K562 (cell line): Measurements from ENCODE around the gene DLGAP1. TPM values are rescaled to one million over a fixed set of nuclear protein-coding genes. Genes with fewer than 3 reads are reported as not detected.
A peak's percentile ranks its signal among the peaks of the same experiment; 100 is the strongest.

Source experiments
- ARID3B ChIP-seq: fragments of 250-450 bp; sonication (Bioruptor Pico); IDR thresholded peaks from 2 replicates; pipeline ENCODE4 v1.4.0; 2020; ENCODE audit warnings: borderline replicate concordance
- ATF4 ChIP-seq: fragments of 450-650 bp; formaldehyde crosslinking; IDR thresholded peaks from 2 replicates; pipeline ENCODE4 v1.4.0; 2022; ENCODE audit warnings: mild to moderate bottlenecking, moderate library complexity
- BHLHE40 ChIP-seq: IDR thresholded peaks from 2 replicates; pipeline ENCODE4 v1.6.1; 2011; ENCODE audit warnings: low read length, improper control_type of control experiment
- CTCFL ChIP-seq: IDR thresholded peaks from 2 replicates; pipeline ENCODE4 v1.6.1; 2011; ENCODE audit warnings: borderline replicate concordance, low read depth, mild to moderate bottlenecking, moderate library complexity, low read length; ENCODE audit not compliant: insufficient read depth, poor library complexity, severe bottlenecking
- EHMT2 ChIP-seq: fragments of 450-650 bp; IDR thresholded peaks from 2 replicates; pipeline ENCODE4 v1.6.1; 2018; ENCODE audit warnings: antibody characterized with exemption
- HNRNPL ChIP-seq: fragments of 200-400 bp; formaldehyde crosslinking; IDR thresholded peaks from 2 replicates; pipeline ENCODE4 v1.6.1; 2017; ENCODE audit warnings: low read depth, mild to moderate bottlenecking, low read length
- ID3 ChIP-seq, 2 experiments: fragments of 250-450 bp in 1 of 2; fragments of 450-650 bp in 1 of 2; sonication (Bioruptor Pico) in 1 of 2; IDR thresholded peaks; 2 replicates each; pipeline versions ENCODE4 v1.6.1 to v1.8.0; 2016 to 2021; ENCODE audit warnings: mild to moderate bottlenecking in 2 of 2, moderate library complexity in 2 of 2, missing compliant biosample characterization in 1 of 2, missing genetic modification characterization in 1 of 2
- NELFE ChIP-seq: IDR thresholded peaks from 2 replicates; pipeline ENCODE4 v1.6.1; 2011; ENCODE audit warnings: mild to moderate bottlenecking; ENCODE audit not compliant: insufficient read depth, insufficient read length
- SMARCB1 ChIP-seq: IDR thresholded peaks from 2 replicates; pipeline ENCODE4 v1.6.1; 2011; ENCODE audit warnings: improper control_type of control experiment, low read depth; ENCODE audit not compliant: insufficient read length
- ZBTB1 ChIP-seq: sonication (generic); formaldehyde crosslinking; IDR thresholded peaks from 2 replicates; pipeline ENCODE4 v1.8.1; 2023; ENCODE audit warnings: missing genetic modification reagents, low read depth, mild to moderate bottlenecking, borderline replicate concordance
- polyA plus RNA-seq, 8 experiments: library from polyadenylated mRNA; depleted of rRNA in 4 of 8; stranded (reverse) in 5 of 8; unstranded in 3 of 8; fragments of >200 nt; fragmentation: Nextera tagmentation in 2 of 8; fragmentation: Illumina TruSeq in 1 of 8; extraction: Ambion mirVana in 2 of 8; extraction: Trizol in 1 of 8; gene quantifications; 2 replicates each; pipeline versions ENCODE4 v1.2.1 to v1.2.3, GENCODE V29; 2011 to 2014; ENCODE audit warnings: inconsistent platforms in 1 of 8, missing spikeins in 1 of 8
- total RNA-seq, 7 experiments: library from RNA; depleted of rRNA in 6 of 7; stranded (reverse); fragments of >200 nt in 6 of 7; fragmentation: Illumina TruSeq in 2 of 7; extraction: Trizol in 2 of 7; gene quantifications; 2 replicates each; pipeline versions ENCODE4 v1.2.1 to v1.2.3, GENCODE V29; 2011 to 2021; ENCODE audit warnings: low replicate concordance in 1 of 7
- TF ChIP-seq, protein P1 (sequence below), 2 experiments: fragments of 200-800 bp in 1 of 2; sonication (Bioruptor generic) in 1 of 2; sonication (generic) in 1 of 2; formaldehyde crosslinking in 1 of 2; IDR thresholded peaks in 1 of 2; conservative IDR thresholded peaks in 1 of 2; 2 replicates each; pipeline versions ENCODE4 v1.5.0 to v1.6.1; 2016 to 2020; ENCODE audit warnings: missing compliant biosample characterization in 1 of 2, missing genetic modification characterization in 1 of 2, missing genetic modification reagents in 1 of 2
- TF ChIP-seq, protein P2 (sequence below): fragments of 450-650 bp; conservative IDR thresholded peaks from 2 replicates; pipeline ENCODE4 v1.6.1; 2016; ENCODE audit warnings: missing genetic modification characterization, low read depth, mild to moderate bottlenecking, control low read depth, missing compliant biosample characterization
- TF ChIP-seq, protein P3 (sequence below): sonication (generic); formaldehyde crosslinking; IDR thresholded peaks from 2 replicates; pipeline ENCODE4 v1.8.1; 2023; ENCODE audit warnings: mild to moderate bottlenecking, missing genetic modification reagents

DLGAP1 gene
- total and polyA plus RNA-seq, 9 of the 15 experiments (the other 6 are each of a cell fraction or from before 2014, with no cell fraction given) = 0.04 to 0.22 (median 0.08) TPM

- TF ChIP-seq, protein P1, sequence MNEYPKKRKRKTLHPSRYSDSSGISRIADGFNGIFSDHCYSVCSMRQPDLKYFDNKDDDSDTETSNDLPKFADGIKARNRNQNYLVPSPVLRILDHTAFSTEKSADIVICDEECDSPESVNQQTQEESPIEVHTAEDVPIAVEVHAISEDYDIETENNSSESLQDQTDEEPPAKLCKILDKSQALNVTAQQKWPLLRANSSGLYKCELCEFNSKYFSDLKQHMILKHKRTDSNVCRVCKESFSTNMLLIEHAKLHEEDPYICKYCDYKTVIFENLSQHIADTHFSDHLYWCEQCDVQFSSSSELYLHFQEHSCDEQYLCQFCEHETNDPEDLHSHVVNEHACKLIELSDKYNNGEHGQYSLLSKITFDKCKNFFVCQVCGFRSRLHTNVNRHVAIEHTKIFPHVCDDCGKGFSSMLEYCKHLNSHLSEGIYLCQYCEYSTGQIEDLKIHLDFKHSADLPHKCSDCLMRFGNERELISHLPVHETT (CRISPR knock-in tag; conservative IDR thresholded peaks at IDR 0.05 in 1 of 2, IDR thresholded peaks at IDR 0.05 in 1 of 2) = no peak
- TF ChIP-seq ID3 (CRISPR knock-in tag; IDR thresholded peaks at IDR 0.05) = 0 out of 2 replicates have a peak, but pooled peaks have one; percentile 42
- peak; percentile 9; the same call in 1 of the 2 replicates for TF ChIP-seq ID3 (tag; IDR thresholded peaks at IDR 0.05)
- peak; percentile 74 for TF ChIP-seq BHLHE40
- TF ChIP-seq SMARCB1 = peak; percentile 20
- TF ChIP-seq, protein P2, sequence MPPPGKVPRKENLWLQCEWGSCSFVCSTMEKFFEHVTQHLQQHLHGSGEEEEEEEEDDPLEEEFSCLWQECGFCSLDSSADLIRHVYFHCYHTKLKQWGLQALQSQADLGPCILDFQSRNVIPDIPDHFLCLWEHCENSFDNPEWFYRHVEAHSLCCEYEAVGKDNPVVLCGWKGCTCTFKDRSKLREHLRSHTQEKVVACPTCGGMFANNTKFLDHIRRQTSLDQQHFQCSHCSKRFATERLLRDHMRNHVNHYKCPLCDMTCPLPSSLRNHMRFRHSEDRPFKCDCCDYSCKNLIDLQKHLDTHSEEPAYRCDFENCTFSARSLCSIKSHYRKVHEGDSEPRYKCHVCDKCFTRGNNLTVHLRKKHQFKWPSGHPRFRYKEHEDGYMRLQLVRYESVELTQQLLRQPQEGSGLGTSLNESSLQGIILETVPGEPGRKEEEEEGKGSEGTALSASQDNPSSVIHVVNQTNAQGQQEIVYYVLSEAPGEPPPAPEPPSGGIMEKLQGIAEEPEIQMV = peak; percentile 82
- no peak for TF ChIP-seq NELFE
- TF ChIP-seq CTCFL = peak; percentile 64
- TF ChIP-seq ARID3B (CRISPR knock-in tag) = no peak
- TF ChIP-seq, protein P3, sequence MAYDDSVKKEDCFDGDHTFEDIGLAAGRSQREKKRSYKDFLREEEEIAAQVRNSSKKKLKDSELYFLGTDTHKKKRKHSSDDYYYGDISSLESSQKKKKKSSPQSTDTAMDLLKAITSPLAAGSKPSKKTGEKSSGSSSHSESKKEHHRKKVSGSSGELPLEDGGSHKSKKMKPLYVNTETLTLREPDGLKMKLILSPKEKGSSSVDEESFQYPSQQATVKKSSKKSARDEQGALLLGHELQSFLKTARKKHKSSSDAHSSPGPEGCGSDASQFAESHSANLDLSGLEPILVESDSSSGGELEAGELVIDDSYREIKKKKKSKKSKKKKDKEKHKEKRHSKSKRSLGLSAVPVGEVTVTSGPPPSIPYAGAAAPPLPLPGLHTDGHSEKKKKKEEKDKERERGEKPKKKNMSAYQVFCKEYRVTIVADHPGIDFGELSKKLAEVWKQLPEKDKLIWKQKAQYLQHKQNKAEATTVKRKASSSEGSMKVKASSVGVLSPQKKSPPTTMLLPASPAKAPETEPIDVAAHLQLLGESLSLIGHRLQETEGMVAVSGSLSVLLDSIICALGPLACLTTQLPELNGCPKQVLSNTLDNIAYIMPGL (CRISPR knock-in tag) = peak; percentile 75; the same call in 1 of the 2 replicates
- no peak for TF ChIP-seq ATF4 (CRISPR knock-in tag)
- no peak for TF ChIP-seq HNRNPL
- peak; percentile 90 for TF ChIP-seq ZBTB1 (CRISPR knock-in tag)
- TF ChIP-seq EHMT2 = no peak
Measured at GRCh38 chr18:3447895-3448837, 1006.9 kb downstream of the DLGAP1 start (continued).
